SK-N-SH (cell line): ENCODE results near the gene THAP3. TPM values are rescaled to one million over a fixed set of nuclear protein-coding genes. Genes with fewer than 3 reads are reported as not detected.

ENCODE experiments used
- CTCF ChIA-PET: fragments of 300-600, 350-600 bp; formaldehyde crosslinking; extraction: SDS; loops from one replicate; lab custom pipeline; 2021; lab: Yijun Ruan, JAX
- POLR2A ChIA-PET: fragments of 350-600 bp; sonication (Branson Sonifier 250); formaldehyde crosslinking; extraction: SDS; loops from one replicate; lab custom pipeline; 2020; ENCODE audit warnings: antibody characterized with exemption, inconsistent platforms; lab: Yijun Ruan, JAX
- DNase-seq: peaks from one replicate; pipeline ENCODE4 v3.0.0; 2012
- H2AFZ ChIP-seq: fragments of 200-600 bp; sonication (generic); 2 replicates; pipeline ENCODE4 v1.8.1; 2016; ENCODE audit warnings: antibody characterized with exemption, mild to moderate bottlenecking, low read depth
- H3F3A ChIP-seq: fragments of 200-600 bp; sonication (generic); replicated peaks from 2 replicates; pipeline ENCODE3; 2016; ENCODE audit warnings: antibody characterized with exemption, mild to moderate bottlenecking; ENCODE audit not compliant: insufficient read depth
- H3K27ac ChIP-seq, 2 experiments: fragments of 200-500 bp in 1 of 2; fragments of 200-600 bp in 1 of 2; sonication (Bioruptor generic) in 1 of 2; sonication (generic), shearing (Covaris generic) in 1 of 2; 2 replicates each; pipeline versions ENCODE4 v1.5.1 to v1.6.1; 2014 to 2016; ENCODE audit warnings: low read depth in 2 of 2, inconsistent platforms in 1 of 2, low read length in 1 of 2, mild to moderate bottlenecking in 1 of 2, mixed read lengths in 1 of 2
- H3K27me3 ChIP-seq: fragments of 200-600 bp; sonication (generic), shearing (Covaris generic); 2 replicates; pipeline ENCODE4 v1.6.1; 2016; ENCODE audit warnings: mixed run types; ENCODE audit not compliant: insufficient read depth
- H3K36me3 ChIP-seq, 2 experiments: fragments of 200-500 bp in 1 of 2; fragments of 200-600 bp in 1 of 2; sonication (Bioruptor generic) in 1 of 2; sonication (generic) in 1 of 2; replicated peaks in 1 of 2; 2 replicates each; pipeline versions ENCODE3 to v1.5.1; 2014 to 2016; ENCODE audit warnings: low read length in 1 of 2, mild to moderate bottlenecking in 1 of 2; ENCODE audit not compliant: insufficient read depth in 2 of 2, control insufficient read depth in 1 of 2
- H3K4me1 ChIP-seq, 2 experiments: fragments of 200-500 bp in 1 of 2; fragments of 200-600 bp in 1 of 2; sonication (Bioruptor generic) in 1 of 2; sonication (generic), shearing (Covaris generic) in 1 of 2; 2 replicates each; pipeline versions ENCODE4 v1.5.1 to v1.6.1; 2014 to 2016; ENCODE audit warnings: low read depth in 1 of 2, low read length in 1 of 2, mixed run types in 1 of 2; ENCODE audit not compliant: insufficient read depth in 2 of 2, control insufficient read depth in 1 of 2
- H3K4me2 ChIP-seq: fragments of 200-600 bp; sonication (generic), shearing (Covaris generic); 2 replicates; pipeline ENCODE4 v1.6.1; 2017; ENCODE audit warnings: mixed run types
- H3K4me3 ChIP-seq, 2 experiments: fragments of 200-500 bp in 1 of 2; fragments of 200-600 bp in 1 of 2; sonication (Bioruptor generic) in 1 of 2; sonication (generic), shearing (Covaris generic) in 1 of 2; 2 replicates each; pipeline versions ENCODE4 v1.5.1 to v1.8.1; 2014 to 2016; ENCODE audit warnings: low read depth in 2 of 2, inconsistent platforms in 1 of 2, low read length in 1 of 2, mild to moderate bottlenecking in 1 of 2, mixed read lengths in 1 of 2, moderate library complexity in 1 of 2
- H3K79me2 ChIP-seq: fragments of 200-600 bp; sonication (generic); 2 replicates; pipeline ENCODE4 v1.8.1; 2017; ENCODE audit warnings: mild to moderate bottlenecking; ENCODE audit not compliant: insufficient read depth
- H3K9ac ChIP-seq: fragments of 200-600 bp; sonication (generic); 2 replicates; pipeline ENCODE4 v1.6.1; 2017; ENCODE audit warnings: mixed run types
- H3K9me2 ChIP-seq: fragments of 200-600 bp; sonication (generic); 2 replicates; pipeline ENCODE4 v1.6.1; 2017; ENCODE audit warnings: mixed run types
- H3K9me3 ChIP-seq: fragments of 200-600 bp; sonication (generic); 2 replicates; pipeline ENCODE4 v1.6.1; 2017; ENCODE audit warnings: mixed run types, mild to moderate bottlenecking, moderate library complexity
- H4K20me1 ChIP-seq: fragments of 200-600 bp; sonication (generic); 2 replicates; pipeline ENCODE4 v1.6.1; 2017; ENCODE audit warnings: mild to moderate bottlenecking, mixed run types; ENCODE audit not compliant: insufficient read depth
- CHD2 ChIP-seq: fragments of 150-350 bp; IDR thresholded peaks from 2 replicates; pipeline ENCODE4 v1.6.1; 2018; ENCODE audit warnings: low read length; ENCODE audit not compliant: partially characterized antibody
- EZH2phosphoT487 ChIP-seq: fragments of 200-600 bp; sonication (generic); IDR thresholded peaks from 2 replicates; pipeline ENCODE4 v1.6.1; 2017; ENCODE audit warnings: low read depth, mixed run types, mild to moderate bottlenecking, antibody characterized with exemption, moderate library complexity, borderline replicate concordance
- FOSL2 ChIP-seq: IDR thresholded peaks from 2 replicates; pipeline ENCODE4 v1.4.0; 2012; ENCODE audit warnings: low read depth, mild to moderate bottlenecking, moderate library complexity, borderline replicate concordance
- FOXM1 ChIP-seq: IDR thresholded peaks from 2 replicates; pipeline ENCODE4 v1.4.0; 2012; ENCODE audit warnings: low read depth, mild to moderate bottlenecking
- IRF3 ChIP-seq: fragments of 150-350 bp; IDR thresholded peaks from 2 replicates; pipeline ENCODE4 v1.6.1; 2016; ENCODE audit warnings: mild to moderate bottlenecking, low read depth, low read length
- JUND ChIP-seq: IDR thresholded peaks from 2 replicates; pipeline ENCODE4 v1.4.0; 2012
- MEF2A ChIP-seq: IDR thresholded peaks from 2 replicates; pipeline ENCODE4 v1.4.0; 2012; ENCODE audit warnings: low read depth, borderline replicate concordance
- NRF1 ChIP-seq: IDR thresholded peaks from 2 replicates; pipeline ENCODE4 v1.6.1; 2012; ENCODE audit warnings: low read depth, mild to moderate bottlenecking, low read length
- POLR2AphosphoS5 ChIP-seq: IDR thresholded peaks from 2 replicates; pipeline ENCODE4 v1.6.1; 2012; ENCODE audit warnings: low read depth, low read length
- RAD21 ChIP-seq: IDR thresholded peaks from 2 replicates; pipeline ENCODE4 v1.6.1; 2012; ENCODE audit warnings: mild to moderate bottlenecking, low read length
- RCOR1 ChIP-seq: fragments of 150-350 bp; IDR thresholded peaks from 2 replicates; pipeline ENCODE4 v1.6.1; 2017; ENCODE audit warnings: antibody characterized with exemption, low read length
- RXRA ChIP-seq: IDR thresholded peaks from 2 replicates; pipeline ENCODE4 v1.4.0; 2012; ENCODE audit warnings: low read depth, mild to moderate bottlenecking, borderline replicate concordance
- SMC3 ChIP-seq: IDR thresholded peaks from 2 replicates; pipeline ENCODE4 v1.6.1; 2012; ENCODE audit warnings: low read depth, low read length, improper control_type of control experiment
- TAF1 ChIP-seq: IDR thresholded peaks from 2 replicates; pipeline ENCODE4 v1.6.1; 2012; ENCODE audit warnings: low read depth, mild to moderate bottlenecking, low read length, moderate library complexity, borderline replicate concordance
- TCF12 ChIP-seq: IDR thresholded peaks from 2 replicates; pipeline ENCODE4 v1.4.0; 2012
- TEAD4 ChIP-seq: IDR thresholded peaks from 2 replicates; pipeline ENCODE4 v1.4.0; 2012; ENCODE audit warnings: mild to moderate bottlenecking, borderline replicate concordance; ENCODE audit not compliant: insufficient read depth
- USF1 ChIP-seq: IDR thresholded peaks from 2 replicates; pipeline ENCODE4 v1.4.0; 2012; ENCODE audit warnings: low read depth, borderline replicate concordance
- USF2 ChIP-seq: fragments of 150-350 bp; IDR thresholded peaks from 2 replicates; pipeline ENCODE4 v1.6.1; 2017; ENCODE audit warnings: antibody characterized with exemption, low read length, low read depth, borderline replicate concordance
- YY1 ChIP-seq: IDR thresholded peaks from 2 replicates; pipeline ENCODE4 v1.4.0; 2012; ENCODE audit warnings: low read depth, mild to moderate bottlenecking
- WGBS: methylation state at CpG from one replicate; pipeline ENCODE4 v1.1.6; 2017; ENCODE audit warnings: low lambda C conversion rate; 5-methylcytosine and 5-hydroxymethylcytosine counted together
- polyA plus RNA-seq, 3 experiments: library from polyadenylated mRNA; depleted of rRNA; stranded (reverse); fragments of >200 nt; gene quantifications; 2 replicates each; pipeline ENCODE4 v1.2.3, GENCODE V29; 2012
- TF ChIP-seq, protein P1 (sequence below): fragments of 200-600 bp; sonication (generic); IDR thresholded peaks from 2 replicates; pipeline ENCODE4 v1.6.1; 2017; ENCODE audit warnings: antibody characterized with exemption, mild to moderate bottlenecking, moderate library complexity

Gene THAP3
- polyA plus RNA-seq, 1 of the 3 experiments (the other 2 are of a cell fraction): 11.1 TPM

GRCh38 chr1:6591222-6591621 is 33.4 kb upstream of the THAP3 start (continued):
- no peak for TF ChIP-seq USF1

GRCh38 chr1:6591644-6592043 is 33.0 kb upstream of the THAP3 start:
- Histone ChIP-seq H3K27me3 (no peaks in the 10 kb centered on the region), H3K9ac (no peak overlapping the region), H3K9me2 (no peaks in the 10 kb centered on the region), H3K27ac (no peak overlapping the region), H2AFZ (no peak overlapping the region), H3K4me1 (no peaks in the 10 kb centered on the region; a peak in 1 of 4 replicates), H3K36me3 (peaks cover 4 to 48% of the 10 kb centered on the region in 2 experiments), H3K79me2 (peaks cover 9% of the 10 kb centered on the region; the same call in 1 of the 2 replicates), H3K9me3 (no peaks in the 10 kb centered on the region), H3F3A (no peaks in the 10 kb centered on the region), H4K20me1 (0 out of 2 replicates have a peak, but pooled peaks cover 5% of the 10 kb centered on the region), H3K4me3 (no peak overlapping the region), H3K4me2 (no peak overlapping the region)
- 86% methylated on average over 1 of the region's 6 CpGs for WGBS
- CTCF ChIA-PET: interaction anchor here (1.7 kb wide), 2 partner anchors 10 to 37 kb away, joined by 4 to 5 read pairs; partner anchors contain the start of gene NOL9
- TF ChIP-seq EZH2phosphoT487: no peak
- TF ChIP-seq USF1: no peak
- POLR2A ChIA-PET: no interaction called here
- DNase-seq: no peak

- WGBS: 80% methylated on average over 5 of the region's 5 CpGs
- Histone ChIP-seq H3K9ac (no peak overlapping the region), H3K27ac (no peak overlapping the region), H3K4me1 (no peaks in the 10 kb centered on the region; a peak in 1 of 4 replicates), H4K20me1 (peaks cover 12% of the 10 kb centered on the region; the same call in 1 of the 2 replicates), H3K9me3 (no peaks in the 10 kb centered on the region), H3F3A (no peaks in the 10 kb centered on the region), H3K9me2 (no peaks in the 10 kb centered on the region), H2AFZ (no peak overlapping the region), H3K27me3 (no peaks in the 10 kb centered on the region), H3K79me2 (peaks cover 17% of the 10 kb centered on the region; the same call in 1 of the 2 replicates), H3K4me2 (no peak overlapping the region), H3K4me3 (no peak overlapping the region), H3K36me3 (peaks cover 4 to 50% of the 10 kb centered on the region in 2 experiments)
- no peak for DNase-seq
- ChIA-PET POLR2A (no interaction called here), CTCF (interaction anchor here (1.7 kb wide), 2 partner anchors 10 to 38 kb away, joined by 4 to 5 read pairs; partner anchors contain the start of gene NOL9)
- TF ChIP-seq TEAD4 (no peak), FOXM1 (no peak), TAF1 (no peak), RCOR1 (no peak), RXRA (no peak), YY1 (no peak), RAD21 (no peak), FOSL2 (no peak), NRF1 (no peak), CHD2 (no peak), POLR2AphosphoS5 (no peak), JUND (no peak), USF2 (no peak), SMC3 (no peak), TCF12 (no peak), IRF3 (no peak), MEF2A (no peak), USF1 (no peak)
- TF ChIP-seq, protein P1, sequence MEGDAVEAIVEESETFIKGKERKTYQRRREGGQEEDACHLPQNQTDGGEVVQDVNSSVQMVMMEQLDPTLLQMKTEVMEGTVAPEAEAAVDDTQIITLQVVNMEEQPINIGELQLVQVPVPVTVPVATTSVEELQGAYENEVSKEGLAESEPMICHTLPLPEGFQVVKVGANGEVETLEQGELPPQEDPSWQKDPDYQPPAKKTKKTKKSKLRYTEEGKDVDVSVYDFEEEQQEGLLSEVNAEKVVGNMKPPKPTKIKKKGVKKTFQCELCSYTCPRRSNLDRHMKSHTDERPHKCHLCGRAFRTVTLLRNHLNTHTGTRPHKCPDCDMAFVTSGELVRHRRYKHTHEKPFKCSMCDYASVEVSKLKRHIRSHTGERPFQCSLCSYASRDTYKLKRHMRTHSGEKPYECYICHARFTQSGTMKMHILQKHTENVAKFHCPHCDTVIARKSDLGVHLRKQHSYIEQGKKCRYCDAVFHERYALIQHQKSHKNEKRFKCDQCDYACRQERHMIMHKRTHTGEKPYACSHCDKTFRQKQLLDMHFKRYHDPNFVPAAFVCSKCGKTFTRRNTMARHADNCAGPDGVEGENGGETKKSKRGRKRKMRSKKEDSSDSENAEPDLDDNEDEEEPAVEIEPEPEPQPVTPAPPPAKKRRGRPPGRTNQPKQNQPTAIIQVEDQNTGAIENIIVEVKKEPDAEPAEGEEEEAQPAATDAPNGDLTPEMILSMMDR: no peak
Observed at GRCh38 chr1:6592441-6592840, 32.2 kb upstream of the THAP3 start.
